Loucy (cell line): Measurements from ENCODE around the gene SH3PXD2A.

Source experiments
- CTCF ChIP-seq: fragments of 200-600 bp; sonication (generic); conservative IDR thresholded peaks from 2 replicates; pipeline ENCODE4 v1.5.1; 2014; ENCODE audit warnings: mild to moderate bottlenecking, antibody characterized with exemption, low read length
- EZH2phosphoT487 ChIP-seq: fragments of 200-600 bp; IDR thresholded peaks from 2 replicates; pipeline ENCODE4 v1.6.1; 2018; ENCODE audit warnings: antibody characterized with exemption, mild to moderate bottlenecking, moderate library complexity, borderline replicate concordance

GRCh38 chr10:103783681-103784080, 71.7 kb downstream of the SH3PXD2A start:
- no peak for TF ChIP-seq CTCF
- no peak for TF ChIP-seq EZH2phosphoT487
